Measurements from ENCODE around the gene ATE1. TPM values are rescaled to one million over a fixed set of nuclear protein-coding genes. Genes with fewer than 3 reads are reported as not detected.

ATE1 gene
- total RNA-seq, 1 donor from 2014 or later: 22.6 TPM

GRCh38 chr10:121692626-121693025 lies 235.2 kb downstream of the ATE1 start:
- no peak overlapping the region for H3K4me3 ChIP-seq (ENCODE audit: insufficient read depth, low read depth, low read length)
- FAIRE-seq: no peak
- H3K9me3 ChIP-seq (ENCODE audit: insufficient read depth, low read depth, low read length): no peaks in the 10 kb centered on the region
- no peaks in the 10 kb centered on the region for H3K79me2 ChIP-seq (ENCODE audit: insufficient read depth, low read length)
- H3K9ac ChIP-seq (ENCODE audit: low read length): no peak overlapping the region
- H3K4me1 ChIP-seq (ENCODE audit: insufficient read depth, low read length): no peaks in the 10 kb centered on the region
- H4K20me1 ChIP-seq (ENCODE audit: insufficient read depth, low read length): no peaks in the 10 kb centered on the region
- no peak overlapping the region for H3K27ac ChIP-seq (ENCODE audit: low read depth, low read length)
- no peaks in the 10 kb centered on the region for H3K36me3 ChIP-seq (ENCODE audit: insufficient read depth, low read length)
- DNase-seq (ENCODE audit: low read depth): no peak
- TF ChIP-seq CTCF (IDR thresholded peaks at IDR 0.05; ENCODE audit: insufficient read depth, low read depth, low read length): no peak
- no peak for TF ChIP-seq EZH2 (IDR thresholded peaks at IDR 0.05; ENCODE audit: insufficient read depth, low read length)
- no peaks in the 10 kb centered on the region for H3K27me3 ChIP-seq (ENCODE audit: insufficient read depth, low read length)
- Mint-ChIP-seq H3K27me3 (ENCODE audit: low read depth, unreplicated experiment) (peaks cover 13% of the 10 kb centered on the region), H3K36me3 (ENCODE audit: low read depth, unreplicated experiment) (no peaks in the 10 kb centered on the region), H3K4me3 (ENCODE audit: unreplicated experiment) (no peak overlapping the region), H3K27ac (ENCODE audit: unreplicated experiment) (no peak overlapping the region), H3K4me1 (ENCODE audit: low read depth, unreplicated experiment) (peaks cover 5% of the 10 kb centered on the region), H3K9me3 (ENCODE audit: unreplicated experiment) (peaks cover 4% of the 10 kb centered on the region)
- no peak overlapping the region for H2AFZ ChIP-seq (ENCODE audit: low read depth, low read length)
- peak overlapping the region; percentile 22 for H3K4me2 ChIP-seq (ENCODE audit: low read length)

- FAIRE-seq: no peak
- peaks cover 4% of the 10 kb centered on the region for H3K9me3 Mint-ChIP-seq (ENCODE audit: unreplicated experiment)
Observed at GRCh38 chr10:121690970-121691369, 236.9 kb downstream of the ATE1 start.

More at GRCh38 chr10:121690970-121691369, 236.9 kb downstream of the ATE1 start:
- H3K79me2 ChIP-seq (ENCODE audit: insufficient read depth, low read length): no peaks in the 10 kb centered on the region
- H3K4me1 Mint-ChIP-seq (ENCODE audit: low read depth, unreplicated experiment): no peaks in the 10 kb centered on the region
- peaks cover 24% of the 10 kb centered on the region for H3K27me3 Mint-ChIP-seq (ENCODE audit: low read depth, unreplicated experiment)
- no peak overlapping the region for H2AFZ ChIP-seq (ENCODE audit: low read depth, low read length)
- no peak overlapping the region for H3K27ac ChIP-seq (ENCODE audit: low read depth, low read length)
- no peak overlapping the region for H3K4me3 Mint-ChIP-seq (ENCODE audit: unreplicated experiment)
- H4K20me1 ChIP-seq (ENCODE audit: insufficient read depth, low read length): no peaks in the 10 kb centered on the region
- no peak overlapping the region for H3K4me2 ChIP-seq (ENCODE audit: low read length)
- TF ChIP-seq CTCF (IDR thresholded peaks at IDR 0.05; ENCODE audit: insufficient read depth, low read depth, low read length) (no peak), EZH2 (IDR thresholded peaks at IDR 0.05; ENCODE audit: insufficient read depth, low read length) (no peak)
- peaks cover 6% of the 10 kb centered on the region for H3K27me3 ChIP-seq (ENCODE audit: insufficient read depth, low read length)
- DNase-seq (ENCODE audit: low read depth): no peak
- H3K36me3 ChIP-seq (ENCODE audit: insufficient read depth, low read length): no peaks in the 10 kb centered on the region
- H3K4me3 ChIP-seq (ENCODE audit: insufficient read depth, low read depth, low read length): no peak overlapping the region
- no peaks in the 10 kb centered on the region for H3K36me3 Mint-ChIP-seq (ENCODE audit: low read depth, unreplicated experiment)
- H3K27ac Mint-ChIP-seq (ENCODE audit: unreplicated experiment): no peak overlapping the region
- no peak overlapping the region for H3K9ac ChIP-seq (ENCODE audit: low read length)
- H3K9me3 ChIP-seq (ENCODE audit: insufficient read depth, low read depth, low read length): no peaks in the 10 kb centered on the region
- no peaks in the 10 kb centered on the region for H3K4me1 ChIP-seq (ENCODE audit: insufficient read depth, low read length)

Other genes starting within 250 kb of the ATE1 start
- gene NSMCE4A, start 47.2 kb upstream of the ATE1 start, total RNA-seq: 9.5 and 13.1 TPM in 2 replicates
- 16.5 and 22.0 TPM in 2 replicates for gene TACC2, start 61.1 kb upstream of the ATE1 start, total RNA-seq